NCI-H2029 (cell line): ENCODE measurements around the gene CARD16.
"Not testable (repeated sequence)": the region's sequence is repeated elsewhere in the genome, so short reads cannot be mapped to it uniquely, and the experiment has no call there.

Experiments
- DNase-seq: peaks from one replicate; lab custom pipeline; 2025; lab: John Stamatoyannopoulos, UW

The CARD16 gene

DNA sequence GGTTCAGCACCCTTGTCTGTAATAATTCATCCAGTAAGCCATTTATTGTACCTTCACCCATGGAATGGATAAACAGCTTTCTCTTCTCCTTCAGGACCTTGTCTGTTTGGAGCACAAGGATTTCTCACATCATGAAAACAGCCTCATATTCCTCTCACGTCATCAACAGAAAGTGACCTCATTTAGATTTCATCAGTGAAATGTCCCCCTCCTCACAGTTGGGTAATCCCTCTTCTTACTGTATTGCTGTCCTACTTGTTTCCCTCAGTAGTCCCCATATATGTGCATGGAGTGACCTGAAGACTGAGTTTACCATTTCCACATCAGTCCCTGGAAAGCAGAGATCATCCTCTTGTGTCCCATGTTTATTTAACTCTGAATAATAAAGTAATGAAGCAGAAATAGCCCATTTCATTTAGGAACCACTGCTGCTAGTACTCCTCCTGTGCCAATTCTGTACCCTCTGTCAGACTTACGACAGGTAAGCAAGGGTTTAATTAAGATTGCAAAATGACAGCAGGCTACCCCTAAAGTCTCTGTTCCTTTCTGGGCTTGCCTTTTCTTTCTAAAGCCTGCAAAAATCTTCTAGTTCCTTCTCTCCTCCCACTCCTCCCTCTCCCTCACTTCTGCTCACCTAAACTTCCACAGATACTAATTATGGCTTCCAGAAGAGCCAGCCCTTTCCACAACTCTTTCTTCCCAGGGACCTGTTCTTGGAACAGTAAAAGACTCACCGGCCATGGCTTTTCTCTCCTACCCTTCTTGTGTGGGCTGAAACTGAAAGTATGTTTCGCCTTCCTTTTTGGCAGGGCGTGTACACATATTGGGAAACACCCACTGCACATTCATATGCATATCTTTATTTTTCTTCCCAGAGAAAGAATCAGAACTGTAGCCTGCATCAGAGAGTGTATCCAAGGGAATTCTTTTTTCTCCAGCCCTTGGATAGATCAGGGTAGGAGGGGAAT, at the start of gene CARD16:
CARD16 (minus strand) TSS at position 779 of the 968 bp plus-strand sequence; CDS start at position 741, 38 bp downstream.
- not testable (repeated sequence) for DNase-seq

DNA sequence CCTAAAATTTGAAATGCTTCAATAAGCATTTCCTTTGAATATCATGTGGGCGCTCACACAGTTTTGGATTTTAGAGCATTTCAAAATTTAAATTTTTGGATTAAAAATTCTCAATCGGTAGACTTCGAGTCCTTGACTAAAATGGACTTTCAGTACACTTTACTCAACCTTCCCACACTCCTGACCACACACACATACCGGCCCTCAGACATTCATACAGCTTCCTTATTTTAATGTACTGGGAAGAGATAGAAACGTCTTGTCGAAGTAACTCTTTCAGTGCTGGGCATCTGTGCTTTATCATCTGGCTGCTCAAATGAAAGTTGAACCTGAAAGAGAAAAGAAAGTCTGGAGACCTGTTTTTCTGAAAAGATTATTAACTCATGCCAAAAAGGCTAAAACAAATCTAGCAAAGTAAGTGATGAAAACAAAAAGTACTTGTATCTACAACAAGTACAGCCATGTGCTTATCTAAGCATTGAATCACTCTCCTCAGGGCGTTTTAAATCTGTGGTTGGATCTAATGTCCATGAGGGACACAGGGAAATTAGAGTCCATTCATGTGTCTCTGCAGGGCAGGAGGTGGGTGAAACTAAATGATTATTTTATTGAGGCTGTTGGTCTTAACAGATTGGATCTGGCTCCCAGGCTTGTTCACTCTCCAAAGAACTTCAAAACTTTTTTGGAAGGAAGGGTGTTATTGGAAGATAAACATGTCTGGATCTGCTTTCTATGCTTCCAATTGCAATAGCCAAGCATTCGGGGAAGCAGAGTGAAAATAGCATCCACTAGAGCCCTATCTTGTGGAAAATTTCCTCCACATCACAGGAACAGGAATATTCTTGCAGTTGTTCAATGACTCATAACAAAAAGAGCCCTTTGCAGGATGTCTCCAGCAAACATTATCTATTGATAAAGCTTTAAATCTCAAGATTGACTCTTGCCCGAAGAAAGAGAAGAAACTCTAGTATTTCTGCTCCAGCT, 47.4 kb upstream of the CARD16 start:
- DNase-seq: no peak

GRCh38 chr11:105081412-105082150, 36.4 kb upstream of the CARD16 start:
- DNase-seq: no peak

DNA sequence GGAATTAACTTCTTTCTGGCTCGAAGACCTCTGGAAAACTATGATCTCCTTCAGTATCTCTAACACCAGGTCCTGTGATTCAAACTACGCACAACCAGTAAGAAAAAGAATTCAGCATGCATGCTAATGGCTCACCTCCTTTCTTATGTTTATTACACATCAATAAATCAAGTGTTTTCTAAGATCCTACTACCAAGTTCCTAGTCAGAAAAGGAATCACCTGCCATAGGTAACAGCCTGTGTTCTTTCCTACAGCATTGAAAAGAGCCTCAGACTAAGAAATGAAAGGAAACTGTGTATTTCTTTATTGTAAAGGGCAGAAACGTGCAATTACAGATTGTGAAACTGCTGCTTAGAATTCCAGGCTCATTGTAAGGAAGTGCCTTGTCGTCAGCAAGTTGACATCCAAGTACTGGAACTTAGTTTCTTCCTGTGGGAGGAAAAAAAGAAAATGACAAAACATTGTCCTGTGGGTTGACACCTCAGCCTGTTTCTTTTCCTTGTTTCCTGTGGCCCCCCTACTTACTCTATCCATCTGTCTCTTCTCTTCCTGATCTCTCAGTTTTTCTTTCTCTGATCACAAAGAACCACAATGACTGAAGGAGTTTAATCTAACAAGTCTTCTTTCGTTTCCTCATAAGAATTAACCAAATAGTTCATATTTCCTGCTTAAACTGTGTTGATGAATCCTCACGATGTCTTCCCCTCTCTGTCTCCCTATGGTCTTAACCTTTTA, 35.2 kb upstream of the CARD16 start:
- DNase-seq: not testable (repeated sequence)

DNA sequence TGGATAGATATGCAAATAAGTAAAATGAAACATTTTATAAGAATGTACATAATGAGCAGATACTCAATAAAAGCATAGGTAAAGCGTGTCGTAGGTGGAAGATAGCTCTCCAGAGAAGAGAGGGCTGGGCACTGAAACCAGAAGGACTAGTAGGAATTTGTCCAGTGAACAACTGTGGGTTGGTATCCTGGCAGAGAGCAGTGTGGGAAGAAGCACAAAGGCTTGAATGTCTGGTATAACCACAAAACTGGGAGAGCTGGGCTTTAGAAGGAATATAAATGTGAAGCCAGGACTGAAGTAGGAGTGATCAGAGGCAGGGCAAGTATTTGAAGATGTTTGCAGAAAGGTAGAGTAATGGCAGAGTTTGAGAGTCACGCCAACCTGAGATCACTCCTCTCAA, 33.1 kb upstream of the CARD16 start:
- no peak for DNase-seq

DNA sequence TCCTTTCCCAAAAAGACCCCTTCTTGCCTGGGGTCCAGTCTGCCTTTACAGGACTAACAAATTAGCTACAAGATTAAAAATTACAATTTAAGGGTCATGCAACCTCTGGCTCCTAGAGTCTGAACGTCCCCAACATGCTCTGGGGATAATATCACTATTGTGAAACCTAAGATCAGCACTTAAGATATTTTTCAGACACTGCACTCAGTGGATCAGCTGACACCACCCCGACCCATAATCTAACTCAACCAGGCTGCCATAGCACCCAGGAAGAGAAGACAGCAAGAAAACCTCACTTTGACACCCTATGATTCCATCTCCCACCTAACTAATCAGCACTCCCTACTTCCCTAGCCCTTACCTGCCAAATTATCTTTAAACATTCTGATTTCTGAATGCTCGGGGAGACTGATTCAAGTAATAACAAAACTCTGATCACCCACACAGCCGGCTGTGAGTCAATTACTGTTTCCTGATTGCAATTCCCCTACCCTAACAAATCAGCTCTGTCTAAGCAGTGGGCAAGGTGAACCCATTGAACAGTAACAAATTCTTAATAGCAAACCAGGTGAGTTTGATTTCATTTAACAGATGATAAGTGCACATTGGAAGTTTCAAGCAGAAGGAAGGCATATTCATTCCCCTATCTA, 32.1 kb upstream of the CARD16 start:
- not testable (repeated sequence) for DNase-seq

GRCh38 chr11:105074166-105074530, 29.0 kb upstream of the CARD16 start:
- no peak for DNase-seq

GRCh38 chr11:105073456-105074165, 28.5 kb upstream of the CARD16 start:
- DNase-seq: no peak

- DNase-seq: not testable (repeated sequence)
Observed at GRCh38 chr11:105072080-105072479, 26.9 kb upstream of the CARD16 start.

GRCh38 chr11:105071089-105071732, 26.1 kb upstream of the CARD16 start:
- no peak for DNase-seq

DNA sequence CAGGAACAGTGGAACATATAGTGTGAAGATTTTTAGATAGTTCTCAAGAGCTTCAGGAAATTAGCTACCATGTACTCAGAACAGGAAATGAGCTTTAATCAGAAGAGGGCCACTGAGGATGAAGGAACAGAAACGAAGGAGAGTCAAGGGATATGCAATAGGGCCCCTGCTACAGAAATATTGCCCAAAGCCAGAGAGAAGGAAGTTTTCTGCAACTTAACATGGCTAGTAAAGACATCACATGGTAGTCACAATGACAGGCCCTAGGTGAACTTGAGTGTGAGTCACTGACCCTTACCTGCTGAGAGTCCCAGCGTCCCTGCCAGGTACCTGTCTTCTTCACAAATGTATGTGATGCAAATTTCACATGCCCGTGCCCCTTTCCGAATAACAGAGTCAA, 25.2 kb upstream of the CARD16 start:
- DNase-seq: no peak

- DNase-seq: not testable (repeated sequence)
Observed at GRCh38 chr11:105069749-105070148, 24.6 kb upstream of the CARD16 start.

GRCh38 chr11:105063245-105063941, 18.3 kb upstream of the CARD16 start:
- not testable (repeated sequence) for DNase-seq

DNA sequence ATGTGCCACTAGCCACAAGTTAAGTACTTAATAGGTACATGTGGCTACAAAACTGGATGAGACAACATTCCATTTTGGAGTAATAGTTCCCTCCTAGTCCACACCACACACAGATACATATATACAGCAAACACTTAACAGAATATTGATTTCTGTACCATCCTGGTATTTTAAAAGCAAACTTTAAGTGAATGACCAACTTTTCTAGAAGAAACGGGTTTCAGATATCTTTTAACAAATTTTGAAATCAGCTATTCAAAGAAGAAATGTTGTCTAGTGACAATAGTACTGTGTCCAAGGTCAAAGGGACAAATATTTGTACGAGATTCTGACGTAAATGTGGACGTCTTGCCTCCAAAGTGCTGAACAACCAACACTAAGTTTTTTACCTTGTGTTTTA, 12.3 kb upstream of the CARD16 start:
- DNase-seq: no peak

DNA sequence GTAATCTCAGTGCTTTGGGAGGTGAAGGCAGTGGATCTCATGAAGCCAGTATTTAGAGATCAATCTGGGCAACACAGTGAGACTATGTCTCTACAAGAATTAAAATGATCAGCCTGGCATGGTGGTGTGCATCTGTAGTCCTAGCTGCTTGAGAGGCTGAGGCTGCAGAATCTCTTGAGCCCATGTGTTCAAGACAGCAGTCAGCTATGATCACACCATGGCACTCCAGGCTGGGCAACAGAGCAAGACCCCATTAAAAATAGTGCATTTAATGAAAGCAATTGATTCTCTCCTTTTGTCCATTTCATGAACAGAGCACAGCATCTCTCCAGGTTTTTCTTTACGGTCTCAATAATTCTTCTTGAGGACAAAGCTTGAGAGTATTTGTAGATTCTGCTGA, 11.3 kb upstream of the CARD16 start:
- DNase-seq: no peak

DNA sequence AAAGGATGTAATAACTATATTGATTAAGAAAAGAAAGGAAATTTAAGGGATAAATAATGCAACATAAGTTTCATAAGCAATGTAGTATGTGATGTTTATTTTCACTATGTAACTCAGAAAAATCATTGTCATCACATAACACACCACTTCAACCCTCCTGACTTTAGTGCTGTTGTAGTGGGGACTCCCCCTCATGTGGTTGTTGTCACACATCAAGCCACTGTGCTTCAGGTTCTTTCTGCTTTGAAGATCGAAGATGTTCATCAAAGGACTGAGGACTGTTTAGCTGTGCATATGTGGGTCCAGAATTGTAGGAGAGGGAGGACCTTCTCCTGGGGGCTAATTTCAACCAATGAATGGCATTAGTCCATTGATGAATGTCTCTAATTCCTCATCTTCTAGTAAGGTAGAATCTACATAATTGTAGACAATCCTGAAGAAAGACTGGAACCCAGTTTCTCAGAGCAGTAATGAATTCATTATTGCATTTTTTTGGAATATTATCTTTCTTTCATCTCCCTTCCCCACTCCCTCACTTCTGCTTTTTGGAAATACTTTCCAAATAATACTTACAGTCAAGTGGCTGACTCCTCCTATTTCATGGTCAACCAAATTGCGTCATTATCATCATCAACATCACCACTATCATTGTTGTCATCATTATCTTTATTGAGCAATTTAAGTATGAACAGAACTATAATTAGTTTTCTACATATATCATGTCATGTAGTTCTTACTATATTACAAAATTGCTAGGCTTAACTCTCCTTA, 9.8 kb upstream of the CARD16 start:
- no peak for DNase-seq

DNA sequence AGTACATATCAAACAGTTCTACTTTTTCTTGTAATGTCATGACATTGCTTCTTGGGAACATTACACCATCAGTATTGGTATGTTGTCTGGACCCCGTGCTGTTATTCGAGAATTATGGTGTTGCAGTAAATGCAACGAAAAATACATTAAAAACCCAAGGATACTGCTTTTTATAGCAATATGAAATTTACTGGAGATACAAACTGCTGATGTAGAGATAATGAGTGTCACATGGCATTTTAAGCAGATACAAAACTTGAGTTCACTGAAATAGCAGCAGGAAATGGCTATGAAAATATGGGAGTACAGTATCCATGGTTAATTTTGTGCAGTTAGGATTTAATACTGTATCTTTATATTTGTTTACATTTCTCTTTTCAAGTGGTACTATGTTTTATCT, 7.4 kb upstream of the CARD16 start:
- no peak for DNase-seq

GRCh38 chr11:105051559-105051958, 6.4 kb upstream of the CARD16 start:
- DNase-seq: no peak
